GM19455 (cell line): ENCODE results near the gene ARHGAP26.
"Not testable (repeated sequence)": the region's sequence is repeated elsewhere in the genome, so short reads cannot be mapped to it uniquely, and the experiment has no call there.

Source experiments
- ATAC-seq: cut with Tn5 transposase; IDR thresholded peaks from one replicate; pipeline ENCODE4 v1.9.1; 2021; ENCODE audit not compliant: unreplicated experiment

ARHGAP26 gene

DNA sequence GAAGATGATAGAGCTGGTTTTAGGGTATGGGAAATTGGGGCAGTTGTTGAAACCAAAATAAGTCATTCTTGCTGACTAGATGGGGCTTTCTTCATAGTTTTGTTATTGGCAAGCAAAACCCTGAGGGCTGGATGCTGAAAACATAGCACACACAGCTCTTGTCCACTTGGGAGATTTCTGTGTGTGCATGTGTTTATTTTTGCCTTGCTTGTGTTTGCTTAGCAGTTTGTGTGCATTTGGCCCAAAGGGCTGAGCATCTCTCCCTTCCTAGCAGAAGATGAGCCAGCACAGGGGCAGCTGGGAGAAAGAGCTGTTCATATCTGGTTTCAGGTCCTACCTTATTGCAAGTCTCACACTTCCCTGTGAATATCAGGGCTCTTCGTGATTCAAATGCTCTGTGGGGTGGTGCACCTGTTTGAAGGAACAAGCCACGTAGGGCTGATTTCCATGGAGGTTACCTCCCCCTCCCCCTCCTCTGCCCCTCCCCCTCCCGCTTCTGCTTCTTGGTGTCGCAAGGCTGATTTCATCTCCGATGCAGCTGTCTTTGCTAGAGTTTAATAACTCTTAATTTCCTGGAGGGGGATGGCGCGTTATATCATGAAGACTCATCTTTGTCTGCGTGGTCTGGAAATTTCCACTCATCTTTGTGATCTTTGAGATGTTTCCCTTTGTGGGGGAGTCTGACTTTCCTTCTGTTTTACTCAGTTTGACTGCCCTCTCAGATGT is 296.5 kb downstream of the ARHGAP26 start:
- peak; percentile 60 for ATAC-seq

DNA sequence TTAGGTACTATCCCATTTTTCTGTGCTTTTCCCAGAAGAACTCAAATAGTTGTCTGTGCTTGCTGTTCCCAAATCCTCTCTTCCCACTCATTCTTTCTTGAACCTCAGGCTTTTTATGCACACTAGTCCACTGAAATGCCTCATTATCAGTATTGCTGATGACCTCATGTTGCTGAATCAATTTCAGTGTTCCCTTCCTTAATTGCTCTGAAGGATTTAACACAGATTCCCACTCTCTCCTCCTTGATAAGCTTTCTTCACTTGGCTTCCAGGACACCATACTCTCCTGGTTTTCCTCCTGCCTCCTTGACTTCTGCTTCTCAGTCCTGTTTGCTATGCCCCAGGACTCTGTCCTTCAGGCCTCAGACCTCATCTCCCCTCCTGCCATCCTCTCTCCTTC is 298.5 kb downstream of the ARHGAP26 start:
- ATAC-seq: no peak

DNA sequence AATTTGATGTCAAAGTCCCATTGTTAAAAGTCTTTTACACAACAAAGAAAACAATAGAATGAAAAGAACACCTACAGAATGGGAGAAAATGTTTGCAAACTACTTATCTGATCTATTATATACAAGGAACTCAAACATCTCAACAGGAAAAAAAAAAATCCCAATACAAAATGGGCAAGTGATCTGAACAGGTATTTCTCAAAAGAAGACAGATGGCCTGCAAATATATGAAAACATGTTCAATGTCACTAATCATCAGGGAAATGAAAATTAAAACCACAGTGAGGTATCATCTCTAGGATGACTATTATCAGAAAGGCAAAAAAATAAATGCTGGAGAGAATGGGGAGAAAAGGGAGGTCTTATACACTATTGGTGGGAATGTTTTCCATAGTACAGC is 301.8 kb downstream of the ARHGAP26 start:
- no peak for ATAC-seq

DNA sequence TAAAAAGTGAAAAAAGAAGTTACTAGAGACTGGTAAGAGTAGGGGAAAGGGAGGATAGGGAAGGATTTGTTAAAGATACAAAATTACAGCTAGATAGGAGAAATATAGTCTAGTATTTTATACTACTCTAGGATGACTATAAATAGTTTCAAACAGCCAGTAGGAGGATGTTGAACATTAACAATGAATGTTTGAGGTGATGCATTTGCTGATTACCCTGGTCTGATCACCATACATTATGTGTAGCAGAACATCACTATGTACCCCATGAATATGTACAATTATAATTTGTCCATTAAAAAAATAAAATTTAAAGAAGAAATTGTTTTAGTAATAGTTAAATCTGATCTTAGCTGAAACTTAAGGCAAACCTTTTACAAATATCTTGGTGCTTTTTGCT is 302.6 kb downstream of the ARHGAP26 start:
- no peak for ATAC-seq

DNA sequence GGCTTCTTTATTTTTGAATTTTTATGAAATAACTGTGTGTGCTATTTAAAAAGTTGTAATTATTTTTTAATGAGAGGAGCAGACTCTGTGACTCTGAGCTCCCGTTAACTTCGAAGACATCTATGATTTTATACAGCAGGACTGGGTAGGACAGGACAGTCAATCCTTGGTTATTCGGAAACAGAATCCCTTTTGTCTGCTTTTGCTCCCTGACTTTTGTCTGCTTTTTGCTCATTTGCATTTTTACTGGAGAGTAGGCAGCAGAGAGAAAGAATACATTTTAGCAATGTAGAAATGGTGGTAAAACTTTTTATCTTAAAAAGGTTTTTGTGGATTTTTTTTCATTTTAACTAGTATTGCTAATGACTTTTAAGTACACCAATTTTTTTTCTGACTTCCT is 303.6 kb downstream of the ARHGAP26 start:
- no peak for ATAC-seq

DNA sequence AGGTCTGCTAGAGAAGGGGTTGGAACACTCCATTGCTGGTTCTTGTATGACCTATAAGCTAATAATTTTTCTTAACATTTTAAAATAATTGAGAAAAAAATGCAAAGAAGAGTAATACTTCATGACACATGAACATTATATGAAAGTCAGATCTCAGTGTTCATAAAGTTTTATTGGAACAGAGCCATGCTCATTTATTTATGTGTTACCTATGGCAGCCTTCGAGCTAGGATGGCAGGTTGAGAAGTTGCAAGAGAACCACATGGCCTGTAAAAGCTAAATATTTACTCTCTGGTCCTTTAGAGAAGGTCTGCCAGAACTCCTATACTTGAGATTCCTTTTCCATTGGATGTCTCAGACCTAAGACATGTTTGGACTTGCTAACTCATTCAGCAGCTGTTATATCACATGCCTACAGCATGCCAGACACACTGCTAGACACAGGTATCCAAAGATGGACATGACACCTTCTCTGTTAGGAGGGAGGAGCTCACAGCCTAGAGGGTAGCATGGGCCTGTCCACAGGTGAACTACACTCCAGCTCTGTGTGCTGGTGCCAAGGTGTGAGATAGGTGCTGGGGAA is 304.3 kb downstream of the ARHGAP26 start:
- no peak for ATAC-seq

DNA sequence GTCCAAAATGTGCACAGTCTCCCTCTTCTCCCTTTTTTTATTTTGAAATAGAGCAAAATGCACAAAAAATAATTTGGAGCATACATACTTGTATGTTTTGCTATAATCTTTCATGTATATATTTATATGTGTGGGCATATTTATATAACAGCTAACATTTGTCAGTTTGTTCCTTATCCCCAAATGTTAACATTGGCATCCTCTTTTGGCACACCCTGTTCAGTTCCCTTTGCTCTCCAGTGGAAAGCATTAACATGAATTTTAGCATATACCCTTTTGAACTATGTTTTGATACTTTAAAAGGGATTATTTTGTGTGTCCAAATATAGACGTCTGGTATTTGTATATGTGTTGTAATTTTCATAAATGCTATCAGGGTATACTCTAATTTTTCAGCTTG is 306.2 kb downstream of the ARHGAP26 start:
- no peak for ATAC-seq

DNA sequence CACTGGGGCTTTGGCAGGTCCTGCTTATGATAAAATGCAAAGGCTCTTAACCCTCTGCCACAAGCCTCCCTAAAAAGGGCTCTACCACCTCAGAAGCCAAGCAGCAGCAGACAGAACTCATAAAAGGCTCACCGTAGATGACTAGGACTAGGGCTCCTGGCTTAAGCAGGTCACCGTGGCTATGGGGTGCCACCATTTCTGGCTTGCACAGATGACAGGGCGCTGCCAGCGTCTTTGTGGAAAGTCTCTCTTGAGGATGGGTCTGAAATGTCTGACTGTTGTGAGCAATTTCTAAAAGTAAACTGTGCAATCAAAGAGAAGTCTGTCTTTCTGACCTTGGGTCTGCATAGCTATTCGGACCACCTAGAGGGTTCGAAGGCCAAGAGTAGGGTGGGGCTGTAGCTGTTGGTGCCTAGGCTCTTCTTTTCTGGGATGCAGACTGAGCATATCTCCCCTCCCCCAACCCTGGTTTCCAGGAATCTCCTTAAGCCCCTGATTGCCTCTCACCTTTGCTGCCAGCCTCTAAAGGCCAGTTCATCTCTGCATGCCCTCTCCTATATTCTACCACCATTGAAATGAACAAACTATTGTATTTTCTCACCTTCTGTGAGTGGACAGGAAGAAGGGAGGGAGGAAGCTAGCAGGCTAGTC is 307.4 kb downstream of the ARHGAP26 start:
- no peak for ATAC-seq

DNA sequence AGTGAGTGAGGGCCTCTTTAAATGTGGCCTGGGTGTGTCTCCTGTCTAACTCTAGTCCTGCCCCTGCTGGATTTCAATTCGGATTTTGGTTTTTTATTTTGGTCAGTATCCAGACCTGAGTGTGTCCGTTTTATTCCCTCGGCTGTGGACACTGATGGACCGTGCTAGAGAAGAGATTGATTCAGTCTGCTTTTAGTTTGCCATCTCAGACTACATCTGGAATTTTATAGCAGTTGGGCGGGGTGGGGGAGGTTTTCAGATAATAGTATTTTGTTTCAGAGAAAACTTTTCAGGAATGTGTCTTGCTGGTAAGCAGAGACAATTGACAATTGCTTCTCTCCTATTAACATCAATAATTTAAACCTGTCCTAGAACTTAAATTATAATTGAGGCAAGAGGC is 308.1 kb downstream of the ARHGAP26 start:
- ATAC-seq: no peak

DNA sequence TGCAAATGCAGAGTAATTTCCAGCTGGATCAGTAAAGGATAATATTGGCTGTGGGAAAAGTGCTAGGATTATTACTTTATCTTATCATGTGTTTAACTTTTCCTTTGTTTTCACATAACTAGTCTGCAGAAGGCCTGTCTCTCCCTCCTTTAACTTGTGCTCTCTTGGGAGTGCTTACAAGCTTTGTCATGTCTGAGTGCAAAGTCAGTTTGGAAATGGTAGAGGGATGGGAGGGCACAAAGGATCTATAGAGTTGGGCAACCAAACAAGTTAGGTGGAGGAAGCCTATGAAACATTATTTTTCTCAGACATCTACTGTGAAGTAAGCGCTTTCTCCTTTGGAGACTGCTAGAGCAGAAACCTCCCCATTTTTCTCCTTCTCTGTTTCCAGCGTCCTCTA is 308.8 kb downstream of the ARHGAP26 start:
- no peak for ATAC-seq

DNA sequence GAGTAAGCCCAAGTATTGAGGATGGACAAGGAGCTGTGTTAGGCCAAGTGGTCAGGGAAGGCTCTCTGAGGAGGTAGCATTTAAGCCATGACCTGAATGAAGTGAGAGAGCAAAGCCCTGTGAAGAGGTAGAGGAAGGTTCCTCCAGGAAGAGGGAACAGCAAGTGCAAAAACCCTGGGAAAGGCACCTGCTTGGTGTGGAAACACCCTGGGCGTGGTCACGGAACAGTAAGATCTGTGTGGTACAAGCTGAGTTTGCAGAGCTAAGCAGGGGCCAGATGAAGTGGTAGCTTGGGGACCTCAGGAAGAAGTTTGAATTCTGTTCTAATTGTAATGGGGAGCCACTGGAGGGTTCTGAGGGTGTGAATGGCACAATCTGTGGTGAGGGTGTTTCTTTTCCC is 310.2 kb downstream of the ARHGAP26 start:
- no peak for ATAC-seq

DNA sequence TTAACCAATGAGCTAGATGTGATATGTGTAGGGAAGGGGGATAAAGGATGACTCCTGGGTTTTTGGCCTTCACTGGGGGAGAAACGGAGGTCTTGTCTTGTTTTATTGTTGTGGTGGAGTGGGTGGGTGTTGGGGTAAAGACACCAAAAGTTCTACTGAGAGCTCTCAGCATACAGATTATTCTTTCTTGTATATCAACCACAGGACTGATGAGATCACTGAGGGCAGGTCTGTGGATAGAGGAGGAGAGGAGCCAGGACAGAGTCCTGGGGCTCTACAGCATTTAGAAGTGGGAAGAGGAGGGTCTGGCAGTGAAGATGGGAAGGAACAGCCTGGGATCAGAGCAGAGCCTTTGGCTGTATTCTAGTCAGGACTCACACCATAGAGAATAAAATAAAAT is 310.8 kb downstream of the ARHGAP26 start:
- ATAC-seq: no peak

DNA sequence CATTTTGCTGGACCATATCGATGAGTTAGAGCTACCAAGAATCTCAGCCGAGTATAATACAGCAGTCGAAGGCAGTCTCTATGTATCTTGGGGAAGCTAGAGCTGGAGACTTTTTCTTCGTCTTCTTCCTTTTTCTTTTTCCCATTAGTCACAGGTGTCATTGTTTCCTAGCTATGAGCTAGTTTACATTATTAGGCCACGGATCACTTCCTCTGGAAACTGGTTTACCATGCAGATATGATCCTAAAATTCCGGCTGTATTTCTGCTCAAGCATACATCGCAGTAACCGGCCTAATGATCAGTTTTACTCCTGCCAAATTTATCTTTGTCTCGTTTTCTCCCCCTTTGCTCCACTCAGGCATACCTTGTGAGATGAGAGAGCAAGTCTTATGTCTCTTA is 312.8 kb downstream of the ARHGAP26 start:
- no peak for ATAC-seq

DNA sequence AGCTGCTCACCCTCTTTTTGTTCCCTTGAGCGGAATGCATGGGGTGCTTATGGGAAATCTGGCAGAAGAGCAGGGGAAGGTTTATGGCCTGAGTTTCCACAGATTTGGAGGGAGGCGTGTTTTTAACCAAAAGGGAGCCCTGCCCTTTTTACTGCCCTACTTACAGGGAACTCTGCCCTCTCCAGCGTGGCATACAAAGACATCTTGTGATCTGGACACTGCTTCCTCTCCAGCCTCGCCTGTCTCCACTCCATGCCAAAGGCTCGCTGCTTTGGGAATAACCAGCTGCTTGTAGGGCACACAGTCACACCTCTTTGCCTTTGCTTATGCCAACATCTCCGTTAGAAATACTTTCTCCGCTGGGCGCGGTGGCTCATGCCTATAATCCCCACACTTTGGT is 314.2 kb downstream of the ARHGAP26 start:
- no peak for ATAC-seq

DNA sequence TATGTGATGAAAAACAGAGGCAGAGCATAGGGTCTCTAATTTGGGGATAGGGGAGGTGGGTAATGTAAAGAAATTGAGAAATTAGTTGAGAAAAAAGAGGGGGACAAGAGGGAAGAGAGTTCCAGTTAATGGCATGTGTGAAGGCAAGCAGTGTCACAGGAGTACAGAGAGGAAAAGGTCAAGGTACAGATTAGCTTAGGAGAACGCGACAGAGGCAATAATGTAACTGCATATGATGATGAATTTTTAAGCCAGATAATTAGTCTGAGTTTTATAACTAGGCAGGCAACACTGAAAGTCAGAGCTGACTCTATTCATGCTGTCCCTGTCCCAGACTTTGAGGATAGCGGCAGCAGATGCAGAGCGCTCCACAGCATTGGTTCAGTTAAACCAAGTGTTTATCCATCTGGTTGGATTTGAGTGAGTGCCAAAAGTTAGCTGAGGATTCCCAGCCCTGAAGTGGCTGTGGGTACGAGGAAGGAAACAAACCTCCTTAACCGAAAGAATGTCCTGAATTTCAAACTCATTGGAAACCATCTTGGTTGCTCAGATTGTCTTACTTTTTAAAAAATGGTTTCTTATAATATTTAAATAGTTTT is 315.2 kb downstream of the ARHGAP26 start:
- ATAC-seq: no peak

DNA sequence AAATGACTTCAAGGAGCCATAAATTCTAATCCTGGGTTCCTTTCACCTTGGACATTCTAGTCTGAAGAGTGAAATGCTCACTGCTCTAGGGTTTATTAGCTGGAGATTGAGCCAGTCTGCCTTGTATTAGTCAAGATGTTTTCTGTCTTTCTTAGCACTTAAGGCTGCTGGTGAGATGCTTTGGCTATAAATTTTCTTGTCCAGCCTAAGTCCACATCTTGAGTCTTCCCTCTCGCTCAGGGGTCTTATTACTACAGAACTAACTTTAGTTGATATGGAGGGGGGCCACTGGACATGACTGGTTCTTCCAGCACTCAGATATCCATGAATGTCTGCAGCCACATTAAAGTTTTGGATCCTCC is 316.4 kb downstream of the ARHGAP26 start:
- ATAC-seq: no peak

DNA sequence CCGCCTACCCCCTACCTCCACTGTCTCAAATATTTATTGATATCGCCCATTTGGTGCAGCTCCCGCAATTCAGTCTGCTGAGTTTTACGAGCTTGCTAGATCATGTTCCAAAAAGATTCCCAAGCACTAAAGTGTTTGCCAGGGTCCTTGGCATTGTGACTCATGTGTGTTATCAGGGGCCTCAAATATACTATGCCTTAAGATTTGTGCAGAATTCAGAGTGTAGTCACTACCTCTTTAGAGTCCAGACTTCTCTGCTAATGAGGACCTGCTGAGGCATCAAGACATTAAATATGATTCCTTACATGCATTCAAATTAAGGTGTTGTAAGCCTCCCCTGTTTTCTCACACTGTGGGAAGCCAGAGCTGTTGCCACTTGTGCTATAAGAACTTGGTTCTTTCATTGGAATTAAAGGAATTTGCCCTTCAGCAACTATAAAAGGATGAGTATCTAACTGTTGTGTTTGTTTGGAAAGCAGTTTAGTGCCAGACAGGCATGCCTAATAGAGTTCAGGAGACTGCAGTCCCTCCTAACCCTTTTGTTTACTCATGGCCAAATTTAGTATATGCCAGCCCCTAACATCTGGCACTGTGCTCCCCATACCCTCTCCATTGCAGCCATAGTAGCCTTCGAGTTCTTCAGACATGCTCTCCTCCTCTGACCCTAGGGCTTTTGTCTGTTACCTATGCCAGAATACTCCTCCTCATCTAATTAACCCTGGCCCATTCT is 316.9 kb downstream of the ARHGAP26 start:
- ATAC-seq: no peak

DNA sequence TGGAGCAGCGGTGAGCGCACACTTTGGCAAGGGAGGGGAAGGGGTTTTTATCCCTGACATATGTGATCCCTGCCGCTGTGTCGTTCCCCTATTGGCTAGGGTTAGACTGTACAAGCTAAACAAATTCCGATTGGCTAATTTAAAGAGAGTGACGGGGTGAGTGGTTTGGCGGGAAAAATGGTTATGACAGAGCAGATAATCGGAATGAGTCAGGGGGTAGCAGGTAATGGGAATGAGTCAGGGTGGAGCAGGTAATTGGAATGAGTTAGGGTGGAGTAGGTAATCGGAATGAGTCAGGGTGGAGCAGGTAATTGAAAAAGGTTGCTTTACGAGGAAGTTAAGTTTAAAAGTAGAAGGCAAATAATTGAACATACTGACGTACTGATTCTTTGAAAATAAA is 318.5 kb downstream of the ARHGAP26 start:
- not testable (repeated sequence) for ATAC-seq

DNA sequence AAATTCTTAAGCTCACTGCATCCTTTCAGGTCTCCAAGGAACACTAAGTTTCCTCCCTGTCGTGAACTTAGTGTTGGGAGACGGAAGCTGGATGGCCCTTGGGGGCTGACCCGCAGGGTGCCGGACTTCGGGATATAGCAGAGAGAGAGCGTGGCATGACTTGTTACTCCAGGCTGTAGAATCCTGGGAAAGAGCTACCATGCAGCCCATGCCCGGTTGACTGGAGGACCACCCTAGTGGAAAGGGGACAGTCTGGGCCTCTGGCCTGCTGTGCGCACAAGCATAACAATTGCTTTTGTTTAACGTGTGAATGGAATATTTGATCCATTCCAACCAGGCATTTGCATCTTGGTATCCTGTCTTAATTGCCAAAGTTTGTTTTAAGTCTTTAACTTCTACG is 319.9 kb downstream of the ARHGAP26 start:
- not testable (repeated sequence) for ATAC-seq

DNA sequence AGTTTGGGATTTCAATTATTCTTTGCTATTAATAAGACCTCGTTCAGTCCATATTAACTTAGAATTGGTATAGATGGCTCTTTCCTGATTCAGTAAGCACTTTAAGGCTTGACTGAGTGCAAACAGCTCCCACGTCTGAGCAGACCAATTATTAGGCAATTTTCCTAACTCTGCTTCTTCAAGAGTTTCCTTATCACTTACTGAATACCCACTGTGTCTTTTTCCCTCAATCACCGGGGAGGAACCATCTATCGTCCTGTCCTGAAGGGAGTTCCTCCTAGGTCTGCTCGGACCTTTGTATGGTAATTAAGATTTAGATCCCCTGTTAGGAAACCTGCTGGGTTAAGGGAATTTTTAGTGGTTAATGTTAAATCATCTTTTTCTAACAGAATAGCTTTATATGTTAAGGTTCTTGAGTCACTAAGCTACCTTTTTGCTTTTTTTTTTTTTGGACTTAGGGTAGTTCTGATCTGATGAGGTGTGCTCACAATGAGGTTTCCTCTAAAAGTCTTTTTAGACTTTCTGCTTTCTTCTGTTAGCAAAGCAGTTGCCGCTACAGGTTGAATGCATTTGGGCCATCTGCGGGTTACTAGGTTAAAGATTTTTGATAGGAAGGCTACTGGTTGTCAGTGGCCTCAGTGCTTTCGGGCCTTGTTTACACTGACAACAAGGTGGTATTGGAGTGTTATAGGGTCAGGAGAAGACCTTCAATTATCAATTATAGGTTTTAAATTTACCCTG is 322.7 kb downstream of the ARHGAP26 start:
- not testable (repeated sequence) for ATAC-seq
